Adipocyte (in vitro differentiated cells): Measurements from ENCODE around the gene NUP214.
"Not testable (repeated sequence)": the region's sequence is repeated elsewhere in the genome, so short reads cannot be mapped to it uniquely, and the experiment has no call there.

ENCODE experiments used
- DNase-seq: peaks from one replicate; pipeline ENCODE4 v3.0.0-alpha.2; 2015; ENCODE audit warnings: low read depth
- H3K27me3 ChIP-seq: replicated peaks from 2 replicates; pipeline ENCODE4 v1.7.0; 2013; ENCODE audit warnings: mild to moderate bottlenecking, low read length, moderate library complexity; ENCODE audit not compliant: control insufficient read depth, insufficient read depth
- H3K36me3 ChIP-seq: 2 replicates; pipeline ENCODE4 v1.7.0; 2013; ENCODE audit warnings: low read length, mild to moderate bottlenecking, moderate library complexity; ENCODE audit not compliant: control insufficient read depth, insufficient read depth, severe bottlenecking
- H3K4me1 ChIP-seq: 2 replicates; pipeline ENCODE4 v1.7.0; 2013; ENCODE audit warnings: mild to moderate bottlenecking, low read length, moderate library complexity; ENCODE audit not compliant: control insufficient read depth, insufficient read depth
- H3K4me3 ChIP-seq: 2 replicates; pipeline ENCODE4 v1.7.0; 2013; ENCODE audit warnings: mild to moderate bottlenecking, low read length, moderate library complexity
- H3K9ac ChIP-seq: 2 replicates; pipeline ENCODE4 v1.7.0; 2013; ENCODE audit warnings: mild to moderate bottlenecking, low read length, moderate library complexity
- H3K9me3 ChIP-seq: 2 replicates; pipeline ENCODE4 v1.7.0; 2013; ENCODE audit warnings: mild to moderate bottlenecking, low read length, moderate library complexity; ENCODE audit not compliant: control insufficient read depth

The NUP214 gene

DNA sequence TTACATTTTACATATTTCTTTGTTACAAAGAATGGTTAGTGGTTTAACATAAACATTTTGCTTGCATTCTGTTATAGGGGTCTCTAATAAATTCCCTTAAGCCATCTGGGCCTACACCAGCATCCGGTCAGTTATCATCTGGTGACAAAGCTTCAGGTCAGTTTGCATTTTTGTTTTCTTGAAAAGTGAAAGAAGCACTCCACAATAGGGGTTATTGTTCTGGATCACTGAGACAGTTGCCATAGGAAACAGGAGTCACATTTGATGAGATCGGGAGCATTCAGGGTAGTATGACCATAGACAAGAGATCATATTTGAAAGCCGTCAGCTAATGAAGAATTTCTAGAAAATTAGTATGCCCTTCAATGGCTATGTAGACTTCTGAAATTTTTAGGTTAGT lies 63.6 kb downstream of the NUP214 start:
- no peak overlapping the region for H3K9ac ChIP-seq
- peaks cover 65% of the 10 kb centered on the region for H3K36me3 ChIP-seq
- H3K27me3 ChIP-seq = no peaks in the 10 kb centered on the region

GRCh38 chr9:131190191-131190590 lies 64.8 kb downstream of the NUP214 start:
- DNase-seq = no peak
- Histone ChIP-seq H3K36me3 (peaks cover 76% of the 10 kb centered on the region), H3K27me3 (no peaks in the 10 kb centered on the region)

More for the DNA sequence above, 63.6 kb downstream of the NUP214 start:
- no peak for DNase-seq
- no peaks in the 10 kb centered on the region for H3K9me3 ChIP-seq
- H3K4me3 ChIP-seq = no peak overlapping the region
- H3K4me1 ChIP-seq = no peaks in the 10 kb centered on the region

DNA sequence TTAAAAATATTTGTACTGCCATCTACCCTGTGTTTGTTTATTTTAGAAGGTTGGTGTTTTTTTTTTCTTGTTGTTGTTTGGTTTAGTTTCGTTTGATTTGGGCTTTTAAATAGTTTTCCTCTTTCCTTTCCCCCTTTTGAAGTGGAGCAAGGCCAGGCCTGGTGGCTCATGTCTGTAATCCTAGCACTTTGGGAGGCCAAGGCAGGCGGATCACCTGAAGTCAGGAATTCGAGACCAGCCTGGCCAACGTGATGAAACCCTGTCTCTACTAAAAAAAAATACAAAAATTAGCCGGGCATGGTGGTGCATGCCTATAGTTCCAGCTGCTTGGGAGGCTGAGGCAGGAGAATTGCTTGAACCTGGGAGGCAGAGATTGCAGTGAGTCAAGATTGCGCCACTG lies 65.6 kb downstream of the NUP214 start:
- not testable (repeated sequence) for H3K27me3 ChIP-seq, H3K9ac ChIP-seq, H3K4me1 ChIP-seq, H3K4me3 ChIP-seq, DNase-seq, H3K9me3 ChIP-seq
- H3K36me3 ChIP-seq = peaks cover 76% of the 10 kb centered on the region

More at GRCh38 chr9:131190191-131190590, 64.8 kb downstream of the NUP214 start:
- H3K4me1 ChIP-seq = no peaks in the 10 kb centered on the region
- no peak overlapping the region for H3K9ac ChIP-seq
- no peak overlapping the region for H3K4me3 ChIP-seq
- no peaks in the 10 kb centered on the region for H3K9me3 ChIP-seq

GRCh38 chr9:131191857-131192256 lies 66.5 kb downstream of the NUP214 start:
- DNase-seq = no peak
- Histone ChIP-seq H3K9me3 (no peaks in the 10 kb centered on the region), H3K4me1 (no peaks in the 10 kb centered on the region), H3K4me3 (no peak overlapping the region), H3K9ac (no peak overlapping the region), H3K27me3 (no peaks in the 10 kb centered on the region), H3K36me3 (peaks cover 75% of the 10 kb centered on the region)

GRCh38 chr9:131193051-131193450 lies 67.7 kb downstream of the NUP214 start:
- no peaks in the 10 kb centered on the region for H3K4me1 ChIP-seq
- no peak overlapping the region for H3K4me3 ChIP-seq
- H3K27me3 ChIP-seq = no peaks in the 10 kb centered on the region
- H3K36me3 ChIP-seq = peaks cover 76% of the 10 kb centered on the region
- H3K9me3 ChIP-seq = no peaks in the 10 kb centered on the region
- no peak overlapping the region for H3K9ac ChIP-seq
- no peak for DNase-seq

GRCh38 chr9:131194762-131195161 lies 69.4 kb downstream of the NUP214 start:
- Histone ChIP-seq H3K9me3 (no peaks in the 10 kb centered on the region), H3K27me3 (no peaks in the 10 kb centered on the region), H3K9ac (no peak overlapping the region), H3K4me3 (no peak overlapping the region), H3K36me3 (peaks cover 76% of the 10 kb centered on the region), H3K4me1 (no peaks in the 10 kb centered on the region)
- DNase-seq = no peak

DNA sequence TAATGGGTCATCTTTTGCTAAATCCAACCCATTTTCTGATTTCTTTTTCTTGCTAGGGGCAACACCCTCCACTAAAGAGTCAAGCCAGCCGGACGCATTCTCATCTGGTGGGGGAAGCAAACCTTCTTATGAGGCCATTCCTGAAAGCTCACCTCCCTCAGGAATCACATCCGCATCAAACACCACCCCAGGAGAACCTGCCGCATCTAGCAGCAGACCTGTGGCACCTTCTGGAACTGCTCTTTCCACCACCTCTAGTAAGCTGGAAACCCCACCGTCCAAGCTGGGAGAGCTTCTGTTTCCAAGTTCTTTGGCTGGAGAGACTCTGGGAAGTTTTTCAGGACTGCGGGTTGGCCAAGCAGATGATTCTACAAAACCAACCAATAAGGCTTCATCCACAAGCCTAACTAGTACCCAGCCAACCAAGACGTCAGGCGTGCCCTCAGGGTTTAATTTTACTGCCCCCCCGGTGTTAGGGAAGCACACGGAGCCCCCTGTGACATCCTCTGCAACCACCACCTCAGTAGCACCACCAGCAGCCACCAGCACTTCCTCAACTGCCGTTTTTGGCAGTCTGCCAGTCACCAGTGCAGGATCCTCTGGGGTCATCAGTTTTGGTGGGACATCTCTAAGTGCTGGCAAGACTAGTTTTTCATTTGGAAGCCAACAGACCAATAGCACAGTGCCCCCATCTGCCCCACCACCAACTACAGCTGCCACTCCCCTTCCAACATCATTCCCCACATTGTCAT lies 72.0 kb downstream of the NUP214 start:
- Histone ChIP-seq H3K4me3 (no peak overlapping the region), H3K4me1 (no peaks in the 10 kb centered on the region), H3K36me3 (peaks cover 67% of the 10 kb centered on the region), H3K9ac (no peak overlapping the region), H3K9me3 (no peaks in the 10 kb centered on the region), H3K27me3 (no peaks in the 10 kb centered on the region)
- no peak for DNase-seq

GRCh38 chr9:131198041-131198715 lies 72.8 kb downstream of the NUP214 start:
- DNase-seq = no peak
- Histone ChIP-seq H3K9me3 (no peaks in the 10 kb centered on the region), H3K4me3 (no peak overlapping the region), H3K36me3 (peaks cover 70% of the 10 kb centered on the region), H3K4me1 (no peaks in the 10 kb centered on the region), H3K9ac (no peak overlapping the region), H3K27me3 (no peaks in the 10 kb centered on the region)

- Histone ChIP-seq H3K4me3 (no peak overlapping the region), H3K9me3 (no peaks in the 10 kb centered on the region), H3K4me1 (no peaks in the 10 kb centered on the region), H3K27me3 (no peaks in the 10 kb centered on the region), H3K9ac (no peak overlapping the region), H3K36me3 (peaks cover 83% of the 10 kb centered on the region)
- DNase-seq = no peak
Measured at GRCh38 chr9:131201856-131202255, 76.5 kb downstream of the NUP214 start.

DNA sequence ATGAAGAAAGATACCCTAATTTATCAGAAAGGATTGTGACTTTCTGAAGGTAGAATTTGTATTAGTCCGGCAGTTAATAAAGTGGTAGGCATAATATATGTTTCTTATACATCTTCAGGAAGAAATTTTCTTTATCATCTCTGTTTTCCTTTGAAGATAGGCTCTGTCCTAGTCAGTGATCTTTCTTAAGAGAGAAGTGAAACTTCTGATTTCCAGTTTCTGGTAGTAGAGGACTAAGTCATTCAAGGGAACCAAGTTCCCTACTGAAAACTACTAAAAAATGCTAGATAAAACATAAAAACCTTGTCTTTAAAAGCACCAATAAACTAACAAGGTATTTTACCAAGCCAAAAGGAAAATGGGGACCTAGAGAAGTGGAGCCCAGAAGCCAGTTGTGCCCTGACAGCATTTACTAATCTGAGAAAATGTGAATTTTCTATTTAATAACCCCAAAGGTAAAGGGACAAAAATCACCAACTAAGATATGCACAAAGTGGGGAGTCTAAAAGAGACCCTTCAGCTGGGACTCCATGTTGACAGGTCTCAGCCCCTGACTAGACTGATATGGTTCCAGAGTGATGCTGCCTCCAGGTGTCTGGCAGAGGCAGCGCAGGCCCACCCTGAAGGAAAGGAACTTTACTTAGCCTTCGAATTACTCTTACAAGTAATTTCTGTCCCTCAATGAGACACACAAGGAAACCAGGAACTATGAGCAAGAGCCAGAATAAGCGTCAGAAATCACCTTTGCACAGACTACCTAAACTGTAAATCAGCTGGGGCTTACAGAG lies 78.2 kb downstream of the NUP214 start:
- H3K9ac ChIP-seq = no peak overlapping the region
- no peaks in the 10 kb centered on the region for H3K27me3 ChIP-seq

GRCh38 chr9:131204285-131204684 lies 78.9 kb downstream of the NUP214 start:
- Histone ChIP-seq H3K9me3 (no peaks in the 10 kb centered on the region), H3K36me3 (peaks cover 72% of the 10 kb centered on the region), H3K4me1 (no peaks in the 10 kb centered on the region), H3K9ac (no peak overlapping the region), H3K4me3 (no peak overlapping the region), H3K27me3 (no peaks in the 10 kb centered on the region)
- DNase-seq = no peak

More for the DNA sequence above, 78.2 kb downstream of the NUP214 start:
- no peaks in the 10 kb centered on the region for H3K4me1 ChIP-seq
- no peaks in the 10 kb centered on the region for H3K9me3 ChIP-seq
- peaks cover 79% of the 10 kb centered on the region for H3K36me3 ChIP-seq
- DNase-seq = no peak
- no peak overlapping the region for H3K4me3 ChIP-seq
